ENCODE data around the gene MAN2B2. TPM values are rescaled to one million over a fixed set of nuclear protein-coding genes. Genes with fewer than 3 reads are reported as not detected.

Gene MAN2B2
- total RNA-seq, 4 donors from 2014 or later, result 14.1 to 33.7 (median 27.0) TPM

- DNase-seq (ENCODE audit: low spot score in 2 of 2), result no peak
- intact Hi-C loops (cut with DNase I; ENCODE audit: low total_unique reads), result no loop called here
- peak overlapping the region; percentile 19 for H3K4me3 ChIP-seq (ENCODE audit: low read depth, poor library complexity, severe bottlenecking)
- WGBS, 2 donors, result 0 to 1% methylated on average over 37 to 41 of the region's 127 CpGs
- no peak for TF ChIP-seq POLR2A (IDR thresholded peaks at IDR 0.05)
- no peak for TF ChIP-seq CTCF (IDR thresholded peaks at IDR 0.05)
Observed at GRCh38 chr4:6562931-6563901, 11.8 kb upstream of the MAN2B2 start.

- intact Hi-C loops (cut with DNase I; ENCODE audit: low total_unique reads), result no loop called here
- no peak overlapping the region for H3K4me3 ChIP-seq (ENCODE audit: low read depth, poor library complexity, severe bottlenecking)
- WGBS, 2 donors, result 7 to 19% methylated on average over 18 to 41 of the region's 66 CpGs
- DNase-seq (ENCODE audit: low spot score in 2 of 2), result no peak
- TF ChIP-seq CTCF (IDR thresholded peaks at IDR 0.05) (no peak), POLR2A (IDR thresholded peaks at IDR 0.05) (no peak)
Observed at GRCh38 chr4:6563935-6564645, 10.9 kb upstream of the MAN2B2 start.

GRCh38 chr4:6565691-6566390 is 9.1 kb upstream of the MAN2B2 start:
- 39 to 44% methylated on average over 14 of the region's 14 CpGs for WGBS, 2 donors
- no peak for DNase-seq (ENCODE audit: low spot score in 2 of 2)

GRCh38 chr4:6566391-6567190 is 8.4 kb upstream of the MAN2B2 start:
- no peak overlapping the region for H3K4me3 ChIP-seq (ENCODE audit: low read depth, poor library complexity, severe bottlenecking)
- intact Hi-C loops (cut with DNase I; ENCODE audit: low total_unique reads), result no loop called here
- WGBS, 2 donors, result 57 to 63% methylated on average over 13 of the region's 13 CpGs
- TF ChIP-seq CTCF (IDR thresholded peaks at IDR 0.05), result no peak
- TF ChIP-seq POLR2A (IDR thresholded peaks at IDR 0.05), result no peak
- DNase-seq (ENCODE audit: low spot score in 2 of 2), result no peak

More at GRCh38 chr4:6565691-6566390, 9.1 kb upstream of the MAN2B2 start:
- TF ChIP-seq CTCF (IDR thresholded peaks at IDR 0.05), result no peak
- no peak for TF ChIP-seq POLR2A (IDR thresholded peaks at IDR 0.05)
- intact Hi-C loops (cut with DNase I; ENCODE audit: low total_unique reads), result no loop called here
- no peak overlapping the region for H3K4me3 ChIP-seq (ENCODE audit: low read depth, poor library complexity, severe bottlenecking)

- TF ChIP-seq CTCF (IDR thresholded peaks at IDR 0.05) (no peak), POLR2A (IDR thresholded peaks at IDR 0.05) (no peak)
- WGBS, 2 donors, result 90 to 92% methylated on average over 1 of the region's 1 CpG
- H3K4me3 ChIP-seq (ENCODE audit: low read depth, poor library complexity, severe bottlenecking), result no peak overlapping the region
- intact Hi-C loops (cut with DNase I; ENCODE audit: low total_unique reads), result no loop called here
- DNase-seq (ENCODE audit: low spot score in 2 of 2), result no peak
Observed at GRCh38 chr4:6567218-6567617, 7.8 kb upstream of the MAN2B2 start.

Data from lower leg skin (tissue), 4 donors.